K562 (cell line): ENCODE measurements around the gene FOSL1. TPM values are rescaled to one million over a fixed set of nuclear protein-coding genes. Genes with fewer than 3 reads are reported as not detected.

Source experiments
- ASH1L ChIP-seq: fragments of 450-650 bp; IDR thresholded peaks from 2 replicates; pipeline ENCODE4 v1.6.1; 2018; ENCODE audit warnings: borderline replicate concordance, mild to moderate bottlenecking, low read depth; ENCODE audit not compliant: partially characterized antibody
- BRD4 ChIP-seq: fragments of 200-600 bp; sonication (generic); IDR thresholded peaks from 2 replicates; pipeline ENCODE4 v1.6.1; 2017; ENCODE audit warnings: inconsistent platforms
- CREM ChIP-seq: IDR thresholded peaks from 2 replicates; pipeline ENCODE4 v1.6.1; 2014; ENCODE audit warnings: antibody characterized with exemption, low read depth
- E2F4 ChIP-seq: sonication (generic); formaldehyde crosslinking; IDR thresholded peaks from 2 replicates; pipeline ENCODE4 v1.8.0; 2022; ENCODE audit warnings: mild to moderate bottlenecking, low read depth, missing genetic modification reagents
- E2F5 ChIP-seq: sonication (generic); formaldehyde crosslinking; IDR thresholded peaks from 2 replicates; pipeline ENCODE4 v1.8.0; 2022; ENCODE audit warnings: mild to moderate bottlenecking, missing genetic modification reagents
- FOXK1 ChIP-seq: sonication (generic); formaldehyde crosslinking; IDR thresholded peaks from 2 replicates; pipeline ENCODE4 v1.8.0; 2022; ENCODE audit warnings: missing genetic modification reagents, mild to moderate bottlenecking, borderline replicate concordance
- HDAC2 ChIP-seq: fragments of 450-650 bp; IDR thresholded peaks from 2 replicates; pipeline ENCODE4 v1.6.1; 2016; ENCODE audit warnings: mild to moderate bottlenecking
- HNRNPUL1 ChIP-seq: fragments of 200-400 bp; formaldehyde crosslinking; IDR thresholded peaks from 2 replicates; pipeline ENCODE4 v1.6.1; 2017; ENCODE audit warnings: low read length
- HOXB6 ChIP-seq: fragments of 250-450 bp; sonication (Bioruptor Pico); IDR thresholded peaks from 2 replicates; pipeline ENCODE4 v1.5.1; 2022; ENCODE audit warnings: mild to moderate bottlenecking, borderline replicate concordance
- ILK ChIP-seq: fragments of 450-650 bp; IDR thresholded peaks from 2 replicates; pipeline ENCODE4 v1.6.1; 2016; ENCODE audit warnings: missing genetic modification characterization, low read depth, mild to moderate bottlenecking, missing compliant biosample characterization, moderate library complexity, borderline replicate concordance
- MIER1 ChIP-seq: fragments of 450-650 bp; IDR thresholded peaks from 2 replicates; pipeline ENCODE4 v1.6.1; 2016; ENCODE audit warnings: antibody characterized with exemption, mild to moderate bottlenecking, low read depth
- NFYB ChIP-seq: IDR thresholded peaks from 2 replicates; pipeline ENCODE4 v1.6.1; 2011; ENCODE audit warnings: mild to moderate bottlenecking, moderate library complexity; ENCODE audit not compliant: insufficient read length; ENCODE audit errors: extremely low read depth
- NKRF ChIP-seq: fragments of 450-650 bp; IDR thresholded peaks from 2 replicates; pipeline ENCODE4 v1.6.1; 2016; ENCODE audit warnings: borderline replicate concordance
- RBFOX2 ChIP-seq: fragments of 200-400 bp; formaldehyde crosslinking; IDR thresholded peaks from 2 replicates; pipeline ENCODE4 v1.6.1; 2017; ENCODE audit warnings: low read depth, mild to moderate bottlenecking, low read length, moderate library complexity
- SIN3B ChIP-seq: fragments of 450-650 bp; IDR thresholded peaks from 2 replicates; pipeline ENCODE4 v1.6.1; 2017; ENCODE audit warnings: low read depth, mild to moderate bottlenecking, moderate library complexity
- SIRT6 ChIP-seq: IDR thresholded peaks from one replicate; pipeline ENCODE4 v1.6.1; 2012; ENCODE audit warnings: low read depth, mild to moderate bottlenecking, control low read depth, inconsistent platforms, low read length, moderate library complexity
- SMARCE1 ChIP-seq: fragments of 450-650 bp; IDR thresholded peaks from 2 replicates; pipeline ENCODE4 v1.7.1; 2016; ENCODE audit warnings: mild to moderate bottlenecking
- ZC3H4 ChIP-seq: sonication (generic); formaldehyde crosslinking; IDR thresholded peaks from 2 replicates; pipeline ENCODE4 v1.9.0; 2021; ENCODE audit warnings: missing genetic modification reagents, borderline replicate concordance
- ZFP91 ChIP-seq: sonication (generic); formaldehyde crosslinking; IDR thresholded peaks from 2 replicates; pipeline ENCODE4 v1.8.0; 2022; ENCODE audit warnings: mild to moderate bottlenecking, missing genetic modification reagents
- ZNF239 ChIP-seq: fragments of 250-450 bp; sonication (Bioruptor Pico); IDR thresholded peaks from 2 replicates; pipeline ENCODE4 v1.4.0; 2020; ENCODE audit warnings: mild to moderate bottlenecking
- ZNF408 ChIP-seq: fragments of 250-450 bp; sonication (Bioruptor Pico); IDR thresholded peaks from 2 replicates; pipeline ENCODE4 v1.4.0; 2020; ENCODE audit warnings: low read depth, mild to moderate bottlenecking, moderate library complexity
- ZNF76 ChIP-seq: fragments of 250-450 bp; sonication (Bioruptor Pico); IDR thresholded peaks from 2 replicates; pipeline ENCODE4 v1.4.0; 2020; ENCODE audit warnings: mild to moderate bottlenecking, moderate library complexity, borderline replicate concordance
- ZSCAN29 ChIP-seq: fragments of 450-650 bp; IDR thresholded peaks from 2 replicates; pipeline ENCODE4 v1.6.1; 2017
- polyA plus RNA-seq, 8 experiments: library from polyadenylated mRNA; depleted of rRNA in 4 of 8; stranded (reverse) in 5 of 8; unstranded in 3 of 8; fragments of >200 nt; fragmentation: Nextera tagmentation in 2 of 8; fragmentation: Illumina TruSeq in 1 of 8; extraction: Ambion mirVana in 2 of 8; extraction: Trizol in 1 of 8; gene quantifications; 2 replicates each; pipeline versions ENCODE4 v1.2.1 to v1.2.3, GENCODE V29; 2011 to 2014; ENCODE audit warnings: inconsistent platforms in 1 of 8, missing spikeins in 1 of 8
- total RNA-seq, 7 experiments: library from RNA; depleted of rRNA in 6 of 7; stranded (reverse); fragments of >200 nt in 6 of 7; fragmentation: Illumina TruSeq in 2 of 7; extraction: Trizol in 2 of 7; gene quantifications; 2 replicates each; pipeline versions ENCODE4 v1.2.1 to v1.2.3, GENCODE V29; 2011 to 2021; ENCODE audit warnings: low replicate concordance in 1 of 7

Gene FOSL1
- total and polyA plus RNA-seq, 9 of the 15 experiments (the other 6 are each of a cell fraction or from before 2014, with no cell fraction given): 3.5 to 39.6 (median 10.0) TPM

- TF ChIP-seq SMARCE1 (0 out of 2 replicates have a peak, but pooled peaks have one; percentile 20), SIN3B (peak; percentile 36; the same call in 1 of the 2 replicates), ILK (tag) (no peak), E2F4 (CRISPR knock-in tag) (no peak), ZSCAN29 (no peak), NKRF (no peak), ZNF408 (CRISPR knock-in tag) (no peak), FOXK1 (CRISPR knock-in tag) (0 out of 2 replicates have a peak, but pooled peaks have one; percentile 44), HNRNPUL1 (no peak), BRD4 (peak; percentile 31; the same call in 1 of the 2 replicates), ZFP91 (no peak), ZNF239 (CRISPR knock-in tag) (no peak), ASH1L (no peak), HOXB6 (CRISPR knock-in tag) (no peak), RBFOX2 (peak; percentile 84), E2F5 (CRISPR knock-in tag) (no peak), SIRT6 (no peak), CREM (no peak), ZNF76 (CRISPR knock-in tag) (no peak), ZC3H4 (CRISPR knock-in tag) (peak; percentile 61), MIER1 (no peak), NFYB (no peak), HDAC2 (peak; percentile 78)
These were observed 18.3 kb upstream of the FOSL1 start, which contains the start of gene C11orf68 (continued) for GRCh38 chr11:65918211-65919140.
